Measurements from ENCODE around the gene ZBTB12. TPM values are rescaled to one million over a fixed set of nuclear protein-coding genes. Genes with fewer than 3 reads are reported as not detected.
"Not testable (repeated sequence)": the region's sequence is repeated elsewhere in the genome, so short reads cannot be mapped to it uniquely, and the experiment has no call there.

Gene ZBTB12
- total RNA-seq, 4 donors from 2014 or later: 0.83 to 2.8 (median 1.0) TPM

DNA sequence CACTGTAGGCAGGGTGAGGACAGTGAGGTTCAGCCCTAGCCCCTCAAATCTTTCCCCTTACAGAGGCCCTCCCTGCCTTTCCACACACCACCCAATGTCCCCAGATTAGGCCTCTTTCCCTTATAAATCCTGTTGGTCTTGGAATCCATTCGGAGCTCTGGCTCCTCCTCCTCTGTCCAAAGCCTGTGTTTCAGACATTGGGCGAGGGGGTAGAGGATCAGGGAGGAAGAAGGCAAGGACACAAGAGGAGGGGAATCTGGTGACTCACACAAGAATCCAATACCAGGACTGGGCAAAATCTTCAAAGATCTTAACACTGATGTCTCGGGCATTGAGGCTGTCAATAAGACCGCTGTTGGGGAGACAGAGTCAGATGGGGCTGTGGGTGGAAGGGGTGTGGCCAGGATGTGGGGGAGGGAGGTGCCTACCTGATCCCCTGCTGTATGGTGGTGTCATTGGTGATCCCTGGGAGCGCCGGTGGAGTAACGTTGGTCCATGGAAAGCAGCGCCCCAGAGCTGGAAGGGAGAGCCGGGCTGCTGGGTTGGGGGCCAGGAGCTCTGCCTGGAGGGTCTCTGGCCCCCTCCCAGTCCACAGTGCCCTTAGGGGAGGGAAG is 30.7 kb downstream of the ZBTB12 start:
- H3K36me3 ChIP-seq: no peaks in the 10 kb centered on the region
- H3K27me3 ChIP-seq: no peaks in the 10 kb centered on the region
- intact Hi-C loops (cut with DNase I): no loop called here
- no peak overlapping the region for H3K27ac ChIP-seq
- 58 to 64% methylated on average over 8 of the region's 9 CpGs for WGBS, 2 donors
- TF ChIP-seq POLR2A (IDR thresholded peaks at IDR 0.05): no peak
- TF ChIP-seq, protein P1, sequence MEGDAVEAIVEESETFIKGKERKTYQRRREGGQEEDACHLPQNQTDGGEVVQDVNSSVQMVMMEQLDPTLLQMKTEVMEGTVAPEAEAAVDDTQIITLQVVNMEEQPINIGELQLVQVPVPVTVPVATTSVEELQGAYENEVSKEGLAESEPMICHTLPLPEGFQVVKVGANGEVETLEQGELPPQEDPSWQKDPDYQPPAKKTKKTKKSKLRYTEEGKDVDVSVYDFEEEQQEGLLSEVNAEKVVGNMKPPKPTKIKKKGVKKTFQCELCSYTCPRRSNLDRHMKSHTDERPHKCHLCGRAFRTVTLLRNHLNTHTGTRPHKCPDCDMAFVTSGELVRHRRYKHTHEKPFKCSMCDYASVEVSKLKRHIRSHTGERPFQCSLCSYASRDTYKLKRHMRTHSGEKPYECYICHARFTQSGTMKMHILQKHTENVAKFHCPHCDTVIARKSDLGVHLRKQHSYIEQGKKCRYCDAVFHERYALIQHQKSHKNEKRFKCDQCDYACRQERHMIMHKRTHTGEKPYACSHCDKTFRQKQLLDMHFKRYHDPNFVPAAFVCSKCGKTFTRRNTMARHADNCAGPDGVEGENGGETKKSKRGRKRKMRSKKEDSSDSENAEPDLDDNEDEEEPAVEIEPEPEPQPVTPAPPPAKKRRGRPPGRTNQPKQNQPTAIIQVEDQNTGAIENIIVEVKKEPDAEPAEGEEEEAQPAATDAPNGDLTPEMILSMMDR (IDR thresholded peaks at IDR 0.05): no peak
- DNase-seq: no peak
- no peak overlapping the region for H3K4me3 ChIP-seq
- H3K9me3 ChIP-seq: no peaks in the 10 kb centered on the region
- peaks cover 0 to 9% (median 0%) of the 10 kb centered on the region in 3 donors for H3K4me1 ChIP-seq

GRCh38 chr6:31870385-31870921 is 31.4 kb downstream of the ZBTB12 start:
- no peaks in the 10 kb centered on the region for H3K27me3 ChIP-seq
- H3K4me1 ChIP-seq: peaks cover 0 to 9% (median 0%) of the 10 kb centered on the region in 3 donors
- TF ChIP-seq, protein P1 (IDR thresholded peaks at IDR 0.05): no peak
- TF ChIP-seq POLR2A (IDR thresholded peaks at IDR 0.05): no peak
- no peaks in the 10 kb centered on the region for H3K36me3 ChIP-seq
- no peak overlapping the region for H3K4me3 ChIP-seq
- intact Hi-C loops (cut with DNase I): no loop called here
- no peak for DNase-seq
- no peaks in the 10 kb centered on the region for H3K9me3 ChIP-seq
- H3K27ac ChIP-seq: no peak overlapping the region
- WGBS, 2 donors: 64 to 75% methylated on average over 1 to 7 of the region's 16 CpGs

GRCh38 chr6:31869343-31869742 is 32.5 kb downstream of the ZBTB12 start:
- TF ChIP-seq, protein P1 (IDR thresholded peaks at IDR 0.05): no peak
- TF ChIP-seq POLR2A (IDR thresholded peaks at IDR 0.05): no peak
- H3K27ac ChIP-seq: no peak overlapping the region
- H3K4me3 ChIP-seq: no peak overlapping the region
- DNase-seq: no peak
- H3K27me3 ChIP-seq: no peaks in the 10 kb centered on the region
- peaks cover 0 to 11% (median 1%) of the 10 kb centered on the region in 3 donors for H3K4me1 ChIP-seq
- WGBS, 2 donors: 77 to 92% methylated on average over 4 to 7 of the region's 8 CpGs
- no peaks in the 10 kb centered on the region for H3K9me3 ChIP-seq
- no peaks in the 10 kb centered on the region for H3K36me3 ChIP-seq
- intact Hi-C loops (cut with DNase I): no loop called here

DNA sequence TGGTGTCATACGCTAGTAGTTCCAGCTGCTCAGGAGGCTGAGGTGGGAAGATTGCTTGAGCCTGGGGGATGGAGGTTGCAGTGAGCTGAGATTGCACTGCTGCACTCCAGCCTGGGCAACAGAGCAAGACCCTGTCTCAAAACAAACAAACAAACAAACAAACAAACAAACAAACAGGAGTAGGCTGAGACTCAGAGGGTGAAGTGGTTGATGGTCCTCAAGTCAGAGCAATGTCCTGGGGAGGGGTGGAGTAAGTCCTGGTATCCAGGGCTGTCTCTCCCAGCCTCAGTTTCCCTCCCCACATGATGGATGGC is 33.3 kb downstream of the ZBTB12 start:
- 71 to 88% methylated on average over 1 of the region's 1 CpG for WGBS, 2 donors
- DNase-seq; H3K4me3 ChIP-seq; H3K9me3 ChIP-seq; H3K36me3 ChIP-seq; intact Hi-C loops (cut with DNase I); H3K27me3 ChIP-seq; H3K27ac ChIP-seq: not testable (repeated sequence)
- peaks cover 1 to 19% (median 6%) of the 10 kb centered on the region in 3 donors for H3K4me1 ChIP-seq

GRCh38 chr6:31865205-31866118 is 36.4 kb downstream of the ZBTB12 start:
- WGBS, 2 donors: 79 to 81% methylated on average over 19 to 20 of the region's 21 CpGs
- Histone ChIP-seq H3K9me3 (no peaks in the 10 kb centered on the region), H3K27ac (no peak overlapping the region), H3K27me3 (no peaks in the 10 kb centered on the region), H3K4me3 (no peak overlapping the region), H3K4me1 (peaks cover 7 to 43% (median 19%) of the 10 kb centered on the region in 3 donors), H3K36me3 (peaks cover 0 to 10% (median 0%) of the 10 kb centered on the region in 3 donors)
- no peak for DNase-seq
- intact Hi-C loops (cut with DNase I): no loop called here
- TF ChIP-seq POLR2A (IDR thresholded peaks at IDR 0.05): no peak
- TF ChIP-seq, protein P1 (IDR thresholded peaks at IDR 0.05): no peak

Measured in esophagus squamous epithelium (tissue), 5 donors.